Hematopoietic multipotent progenitor cell treated with erythropoietin and hydrocortisone succinate and interleukin-3 and kit ligand, for 6 days (in vitro differentiated cells): ENCODE measurements around the gene RILP.

ENCODE experiments used
- DNase-seq: peaks from one replicate; pipeline ENCODE4 v3.0.0-alpha.2; 2015

Gene RILP

DNA sequence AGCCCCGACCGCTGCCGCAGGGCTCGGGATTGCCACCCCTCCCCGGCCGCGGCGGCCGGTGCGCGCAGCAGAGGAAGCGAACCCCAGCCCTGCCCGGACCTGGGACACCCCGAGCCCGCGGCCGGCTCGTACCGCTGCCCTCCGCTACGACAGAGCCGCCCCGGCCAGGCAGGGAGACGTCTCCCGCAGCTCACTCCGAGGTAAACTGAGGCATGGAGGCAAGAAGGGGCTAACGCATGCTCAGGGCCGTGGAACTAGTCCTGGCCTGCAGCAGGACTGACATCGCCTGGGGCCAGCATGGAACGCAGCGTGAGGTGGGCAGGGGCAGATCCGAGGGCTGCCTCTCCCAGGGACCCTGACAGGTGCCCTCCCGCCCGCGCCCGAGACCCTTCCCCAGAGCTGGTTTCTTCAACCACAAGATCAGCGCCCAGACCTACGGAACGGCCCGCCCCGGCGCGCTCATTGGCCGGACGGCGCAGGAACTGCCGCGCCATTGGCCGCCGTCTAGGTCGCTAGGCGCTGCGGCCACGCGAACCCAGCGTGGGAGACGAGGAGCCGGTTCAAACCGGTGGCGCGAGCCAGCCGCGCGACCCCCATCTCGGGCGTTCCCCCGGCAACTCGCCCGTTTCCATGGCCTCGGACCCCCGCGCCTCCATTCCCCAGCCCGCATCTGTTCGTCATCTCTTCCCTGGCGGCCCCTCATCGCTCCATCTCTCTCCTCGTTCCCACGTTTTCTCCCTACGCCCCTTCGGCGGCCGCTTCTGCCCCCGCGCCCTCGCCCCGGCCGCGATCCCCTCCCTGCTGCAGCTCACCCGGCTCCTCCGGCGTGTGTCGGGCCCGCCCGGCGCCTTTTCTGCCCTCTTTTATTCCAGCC, 21.4 kb downstream of the RILP start, which contains the start of gene SLC43A2:
TSS of gene SLC43A2 (minus strand) at position 853 of the 874 bp plus-strand sequence. CDS start 960 bp downstream, outside the sequence.
- DNase-seq: peak; percentile 91

DNA sequence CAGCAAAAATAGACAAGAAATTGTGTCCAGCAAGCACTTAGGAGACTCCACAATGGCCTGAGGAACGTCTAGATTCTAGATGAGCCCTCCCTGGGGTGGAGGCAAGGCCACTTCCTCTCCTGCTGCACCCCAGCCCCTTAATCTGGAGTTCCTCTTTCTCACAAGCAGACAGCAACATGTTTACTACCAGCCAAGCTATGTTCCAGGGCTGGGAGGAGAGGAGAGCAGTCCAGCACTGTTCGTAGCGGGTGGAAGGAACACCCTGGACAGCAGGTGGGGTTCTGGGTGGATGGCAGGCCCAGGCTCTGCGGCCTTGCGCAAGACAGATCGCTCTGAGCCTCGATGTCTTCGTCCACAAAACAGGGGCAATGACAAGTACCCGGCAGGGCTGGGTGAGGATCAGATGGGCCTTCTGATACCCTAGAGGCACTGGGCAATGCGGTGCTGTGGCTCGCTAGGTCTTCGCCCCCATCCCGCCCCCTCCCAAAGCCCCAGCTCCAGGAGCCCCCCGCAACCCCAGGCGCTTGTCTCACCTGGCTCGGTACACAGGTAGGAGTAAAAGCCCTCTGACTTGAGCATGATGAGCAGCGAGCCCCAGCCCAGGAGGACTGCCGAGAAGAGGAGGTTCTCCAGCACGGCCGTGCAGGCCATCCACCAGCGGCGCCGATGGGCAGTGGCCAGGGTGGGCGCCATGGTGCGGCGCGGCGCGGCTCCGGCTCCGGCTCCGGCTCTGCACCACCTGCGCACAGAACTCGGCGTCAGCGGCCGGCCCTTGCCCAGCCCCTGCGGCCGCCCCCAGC, 22.3 kb downstream of the RILP start:
- peak; percentile 79 for DNase-seq

DNA sequence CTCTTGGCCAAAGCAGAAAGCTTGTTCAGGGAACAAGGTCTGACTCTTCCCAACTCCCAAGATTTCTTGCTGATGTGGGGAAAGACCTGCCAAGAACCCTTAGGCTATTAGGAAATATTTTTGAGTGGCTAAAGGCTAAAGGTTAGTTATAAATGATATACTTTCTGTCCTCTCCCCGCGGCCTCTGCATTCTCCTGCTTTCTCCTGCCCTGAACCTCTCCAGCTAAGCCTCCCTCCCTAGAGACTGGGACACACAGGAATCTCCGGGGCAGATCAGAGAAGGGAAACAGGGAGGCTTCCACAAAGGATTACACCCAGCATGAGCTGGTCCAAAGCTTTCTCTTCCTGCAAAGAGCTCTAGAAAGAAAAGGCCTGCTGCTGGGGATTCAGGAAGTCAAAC, 23.3 kb downstream of the RILP start:
- DNase-seq: no peak

DNA sequence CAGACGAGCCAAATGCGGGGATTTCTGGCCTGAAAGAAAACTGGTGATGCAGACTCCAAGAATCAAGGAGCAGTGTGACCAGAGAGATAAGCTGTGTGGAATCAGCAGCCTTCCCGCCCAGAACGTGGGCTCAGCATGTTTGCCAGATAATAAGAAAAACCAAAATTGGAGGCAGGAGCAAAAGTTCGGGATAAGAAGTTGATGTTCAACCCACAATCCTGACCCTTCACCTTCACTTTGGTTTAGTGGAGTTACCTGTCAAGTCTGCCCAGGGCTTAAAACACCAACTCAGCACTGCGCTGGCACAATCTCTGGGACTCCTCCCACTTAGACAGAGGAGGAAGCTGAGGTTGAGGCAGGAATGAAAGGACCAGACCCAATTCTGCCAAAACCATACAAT, 24.1 kb downstream of the RILP start:
- peak; percentile 63 for DNase-seq

DNA sequence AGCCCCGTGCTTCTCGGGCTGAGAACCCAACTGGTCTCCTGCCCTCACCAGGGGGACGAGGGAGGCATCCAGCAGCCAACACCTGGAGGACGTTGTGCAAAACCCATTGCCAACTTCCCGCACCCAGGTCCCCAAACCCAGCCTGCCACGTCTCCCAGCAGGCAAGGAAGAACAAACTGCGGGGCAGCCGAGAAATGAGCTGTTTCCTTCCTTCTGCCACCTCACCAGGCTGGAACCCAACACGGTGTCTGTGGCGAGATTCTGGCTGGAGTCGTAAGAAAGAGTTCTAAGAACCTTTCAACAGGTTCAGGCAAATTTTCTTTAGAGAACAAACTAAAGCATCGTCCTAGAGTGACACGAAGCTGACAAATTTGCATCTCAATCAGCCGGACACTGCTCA, 24.6 kb downstream of the RILP start:
- peak; percentile 15 for DNase-seq

DNA sequence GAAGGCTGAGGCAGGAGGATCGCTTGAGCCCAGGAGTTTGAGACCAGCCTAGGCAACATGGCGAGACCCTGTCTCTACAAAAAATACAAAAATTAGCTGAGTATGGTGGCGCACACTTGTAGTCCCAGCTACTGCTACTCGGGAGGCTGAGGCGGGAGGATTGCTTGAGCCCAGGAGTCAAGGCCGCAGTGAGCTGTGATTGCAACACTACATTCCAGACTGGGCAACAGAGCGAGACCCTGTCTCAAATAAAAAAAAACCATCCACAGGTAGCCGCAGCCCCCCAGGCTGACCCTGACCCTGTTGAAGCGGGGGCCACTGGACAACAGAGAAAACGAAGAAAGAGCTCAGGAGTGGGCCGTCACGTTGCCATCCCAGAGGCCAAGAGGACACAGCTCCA, 25.0 kb downstream of the RILP start:
- no peak for DNase-seq

DNA sequence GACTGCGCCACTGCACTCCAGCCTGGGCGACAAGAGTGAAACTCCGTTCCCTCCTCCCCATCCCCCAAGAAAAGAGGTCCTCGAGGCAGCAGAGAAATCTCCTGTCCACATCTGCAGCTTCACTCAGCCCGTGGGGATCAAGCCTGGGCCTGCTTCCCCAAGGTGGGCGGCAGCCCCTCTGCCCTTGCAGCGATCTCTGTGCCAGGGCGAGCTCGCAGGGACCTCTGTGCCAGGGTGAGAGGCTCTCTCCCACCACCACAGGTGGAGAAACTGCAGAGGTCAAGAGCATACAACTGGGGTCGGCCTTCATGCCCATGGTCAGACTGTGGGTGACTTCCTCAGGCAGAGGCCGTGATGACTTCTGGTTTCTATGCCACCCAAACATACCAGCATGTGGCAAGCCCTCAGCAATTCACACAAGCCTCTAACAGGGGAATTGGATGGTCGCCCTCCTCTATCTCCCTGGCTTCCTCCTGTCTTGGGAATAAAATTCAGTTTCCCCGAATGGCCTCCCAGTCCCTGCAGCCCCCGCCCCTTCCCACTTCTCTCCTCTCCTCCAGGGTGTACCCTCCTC, 26.5 kb downstream of the RILP start:
- DNase-seq: no peak

DNA sequence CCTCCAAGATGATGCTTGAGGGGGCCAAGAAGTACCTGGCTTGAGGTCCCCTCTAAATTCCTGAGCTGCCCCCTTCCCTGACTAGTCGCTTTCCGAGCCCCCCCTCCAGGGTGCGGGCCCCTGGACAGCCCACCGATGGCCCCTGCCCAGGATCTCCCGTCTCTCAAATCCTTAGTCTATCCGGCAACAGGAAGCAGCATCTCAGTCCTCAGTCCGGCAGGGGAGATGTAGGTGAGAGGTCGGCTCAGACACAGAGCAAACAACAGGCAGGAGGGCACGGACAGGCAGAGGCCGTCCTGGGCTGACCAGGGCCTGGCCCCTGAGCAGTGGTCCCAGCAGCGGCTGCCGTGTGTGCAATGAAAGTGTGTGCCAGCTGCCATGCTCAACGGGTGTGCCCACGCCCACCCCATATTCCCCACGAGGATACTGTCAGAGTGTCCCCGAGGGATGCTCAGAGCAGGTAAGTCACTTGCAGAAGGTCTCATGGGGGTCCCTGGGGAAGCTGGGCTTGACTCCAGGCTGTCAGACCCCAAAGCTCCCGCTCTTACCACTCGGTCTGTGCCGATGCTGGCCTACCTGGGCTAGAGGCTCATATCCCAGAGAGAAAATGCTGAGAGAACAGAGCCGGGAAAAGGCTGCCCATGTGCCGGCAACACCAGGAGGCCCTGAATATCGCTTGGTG, 28.3 kb downstream of the RILP start:
- DNase-seq: no peak

DNA sequence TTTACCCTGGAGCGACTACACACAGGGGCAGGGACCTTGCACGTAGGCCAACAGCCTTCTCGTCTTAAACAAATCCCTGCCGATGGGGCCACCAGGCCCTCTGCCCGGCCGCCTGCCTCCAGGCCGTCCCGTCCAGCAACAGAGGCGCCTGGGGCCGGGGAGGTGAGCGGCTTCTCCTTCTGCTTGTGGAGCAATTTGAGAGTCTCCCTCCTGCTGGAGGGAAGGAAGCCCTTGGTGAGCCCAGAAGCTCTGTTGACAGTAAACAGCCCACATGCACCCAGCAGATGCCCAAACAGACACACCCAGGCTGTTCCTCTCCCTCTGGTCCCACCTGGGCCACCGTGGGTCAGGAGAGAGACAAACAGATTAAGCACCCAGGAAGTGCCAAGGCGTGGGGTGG, 29.2 kb downstream of the RILP start:
- DNase-seq: no peak

DNA sequence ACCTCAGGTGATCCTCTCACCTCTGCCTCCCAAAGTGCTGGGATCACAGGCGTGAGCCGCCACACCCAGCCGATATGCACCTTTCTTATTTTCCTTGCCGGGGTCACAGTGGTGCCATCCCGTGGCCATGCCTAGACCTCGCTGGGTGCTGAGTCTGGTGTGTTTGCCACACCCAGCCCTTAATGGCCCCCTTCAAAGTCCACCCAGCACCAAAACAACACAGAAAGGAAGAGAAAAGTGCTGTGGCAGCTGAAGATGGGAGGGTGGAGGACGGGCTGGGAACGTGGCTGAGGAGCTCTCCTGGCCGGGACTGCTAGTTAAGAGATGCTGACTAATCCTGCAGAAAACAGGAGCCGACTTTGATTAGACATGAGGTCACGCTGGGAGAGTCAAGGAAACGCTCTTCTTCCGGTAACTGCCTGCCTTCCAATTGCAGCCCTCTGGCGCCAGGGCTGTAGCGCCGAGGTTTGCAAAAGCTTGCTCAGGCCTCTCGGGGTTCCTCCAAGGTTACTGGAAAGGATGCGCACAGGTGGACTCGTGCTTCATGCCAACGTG, 32.0 kb downstream of the RILP start:
- peak; percentile 46 for DNase-seq

DNA sequence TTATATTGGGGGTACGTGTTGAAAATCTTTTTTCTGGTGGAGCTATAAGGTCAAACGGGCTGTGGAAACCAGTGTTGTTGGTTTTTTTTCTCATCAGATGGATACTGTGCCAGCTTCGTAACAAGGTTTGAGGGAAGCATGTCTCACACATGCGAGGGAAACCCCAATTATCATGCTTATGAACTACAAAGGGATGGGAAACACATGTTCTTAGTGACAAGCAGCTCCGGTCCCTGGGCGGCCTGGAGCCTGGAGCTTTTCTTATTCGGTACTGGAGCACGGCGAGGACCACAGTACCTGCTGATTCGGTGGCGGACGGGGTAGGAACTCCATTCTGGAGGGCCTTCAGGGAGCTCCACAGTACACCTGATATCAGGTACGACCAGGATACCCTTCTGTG, 33.6 kb downstream of the RILP start:
- DNase-seq: no peak

DNA sequence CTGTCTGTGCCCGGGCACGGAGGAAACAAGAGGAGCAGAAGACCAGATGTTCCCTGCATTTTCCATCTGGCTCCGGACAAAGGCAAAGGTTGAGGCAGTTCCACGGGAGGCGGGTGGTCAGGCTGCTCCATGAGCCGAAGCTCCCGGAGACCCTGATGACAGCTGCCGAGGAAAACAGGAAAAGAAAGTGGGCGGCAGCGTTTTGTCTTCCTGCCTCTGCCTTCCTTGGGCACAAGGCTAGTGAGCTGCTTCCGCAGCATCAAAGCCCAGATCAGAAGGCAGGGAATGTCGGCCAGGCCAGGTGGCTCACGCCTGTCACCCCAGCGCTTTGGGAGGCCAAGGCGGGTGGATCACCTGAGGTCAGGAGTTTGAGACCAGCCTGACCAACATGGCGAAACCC, 37.3 kb downstream of the RILP start:
- no peak for DNase-seq

DNA sequence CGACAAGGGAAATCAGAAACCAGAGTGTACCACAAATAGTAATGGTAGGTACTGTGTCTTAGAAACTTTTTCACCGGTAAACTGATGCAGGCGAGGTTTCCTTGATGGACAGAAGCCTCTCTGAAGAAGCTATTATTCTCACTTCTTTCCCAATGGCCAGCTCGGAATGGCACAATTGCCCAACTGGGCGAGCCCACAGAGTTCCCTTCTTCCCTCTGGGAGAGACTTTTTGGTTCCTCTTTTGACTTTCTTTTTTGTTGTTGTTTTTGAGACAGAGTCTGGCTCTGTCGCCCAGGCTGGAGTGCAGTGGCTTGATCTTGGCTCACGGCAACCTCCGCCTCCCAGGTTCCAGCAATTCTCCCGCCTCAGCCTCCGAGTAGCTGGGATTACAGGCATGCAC, 38.0 kb downstream of the RILP start:
- DNase-seq: no peak

DNA sequence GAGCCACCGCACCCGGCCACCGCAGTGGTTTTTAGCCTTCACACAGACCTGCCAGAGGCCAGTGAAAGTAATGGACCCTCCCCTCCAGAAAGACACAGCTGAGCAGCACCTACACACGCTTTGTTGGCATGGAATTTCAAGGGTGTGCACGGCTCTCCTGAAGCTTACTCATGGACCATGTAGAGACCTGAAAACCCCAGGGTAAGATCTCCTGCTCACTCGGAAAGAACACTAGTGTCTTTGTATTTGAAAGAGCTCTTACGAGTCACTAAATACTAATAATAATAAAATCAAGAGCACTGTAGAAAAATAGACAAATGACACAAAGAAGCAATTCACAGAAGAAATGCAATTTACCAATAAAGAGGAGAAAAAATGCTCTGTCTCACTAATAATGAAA, 41.0 kb downstream of the RILP start:
- DNase-seq: no peak

DNA sequence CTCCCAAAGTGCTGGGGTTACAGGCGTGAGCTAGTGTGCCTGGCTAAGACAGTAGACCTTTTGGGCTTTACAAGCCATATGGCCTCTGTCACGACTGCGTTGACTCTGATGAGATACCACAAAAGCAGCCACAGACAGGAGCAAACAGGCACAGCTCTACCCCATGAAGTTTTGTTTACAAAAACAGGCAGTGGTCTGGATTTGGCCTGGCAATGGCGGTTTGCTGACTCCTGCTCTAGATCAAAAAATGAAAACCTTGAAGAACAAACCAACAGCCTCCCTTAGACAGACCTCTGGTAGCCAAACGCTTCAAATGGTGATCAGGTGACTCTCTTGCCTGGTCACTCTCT, 41.7 kb downstream of the RILP start:
- no peak for DNase-seq

DNA sequence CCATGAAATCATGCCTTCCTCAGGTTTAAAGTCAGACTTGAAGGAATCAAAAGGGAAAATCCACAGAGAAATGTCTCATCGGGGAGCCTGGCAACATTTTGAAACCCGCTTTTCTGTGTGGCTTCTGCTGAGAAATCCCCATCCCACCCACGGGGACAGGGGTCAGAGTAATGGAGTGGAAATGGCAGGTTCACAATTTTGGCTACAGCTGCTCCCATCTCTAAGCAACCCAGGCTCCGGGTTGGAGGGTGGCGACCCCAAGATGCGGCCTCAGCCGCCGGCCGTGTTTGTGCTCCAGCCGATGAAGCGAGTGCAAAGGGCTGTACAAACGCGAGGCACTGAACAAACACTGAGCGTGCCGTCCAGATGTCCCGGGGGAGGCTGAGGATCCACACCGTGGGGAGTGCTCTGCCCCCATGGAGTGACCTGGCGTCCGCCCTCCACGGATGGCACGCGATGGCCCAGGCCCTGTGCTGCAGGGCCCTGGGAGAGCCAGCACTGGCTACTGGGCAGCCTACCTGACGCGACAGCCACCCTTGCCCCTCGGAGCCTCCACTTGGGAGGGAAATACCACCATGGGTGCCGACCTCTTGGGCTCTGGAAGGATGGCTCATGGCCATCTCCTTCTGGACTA, 43.2 kb downstream of the RILP start:
- DNase-seq: no peak

DNA sequence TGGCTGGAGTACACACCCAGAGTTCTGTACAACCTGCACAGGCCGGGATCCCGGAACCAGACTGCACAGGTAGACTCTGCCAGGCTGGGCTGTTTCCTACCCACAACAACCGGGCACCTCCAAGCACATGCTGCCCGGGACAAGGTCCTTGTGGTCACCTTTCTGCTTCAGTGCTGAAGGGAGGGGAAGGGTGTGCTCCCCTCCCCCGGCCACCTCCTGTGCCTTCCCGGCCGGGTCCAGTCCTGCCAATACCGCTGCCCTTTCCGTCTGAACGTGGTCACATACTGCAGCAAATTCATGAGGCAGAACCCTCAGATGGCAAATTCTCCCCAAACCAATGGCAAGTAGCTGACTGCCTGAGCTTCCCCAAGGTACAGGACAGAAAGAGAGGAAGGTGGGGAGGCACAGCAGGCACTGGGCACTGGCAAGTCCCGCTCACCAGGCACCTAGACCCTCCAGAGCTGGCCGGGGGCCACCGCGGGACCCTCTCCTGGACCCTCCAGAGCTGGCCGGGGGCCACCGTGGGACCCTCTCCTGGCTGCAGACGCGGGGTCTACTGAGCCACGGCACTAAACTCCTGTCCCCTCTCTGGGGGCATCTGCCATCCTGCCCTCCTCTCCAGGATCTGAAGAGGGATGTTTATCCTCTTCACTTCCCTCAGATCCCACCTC, 43.9 kb downstream of the RILP start:
- no peak for DNase-seq

DNA sequence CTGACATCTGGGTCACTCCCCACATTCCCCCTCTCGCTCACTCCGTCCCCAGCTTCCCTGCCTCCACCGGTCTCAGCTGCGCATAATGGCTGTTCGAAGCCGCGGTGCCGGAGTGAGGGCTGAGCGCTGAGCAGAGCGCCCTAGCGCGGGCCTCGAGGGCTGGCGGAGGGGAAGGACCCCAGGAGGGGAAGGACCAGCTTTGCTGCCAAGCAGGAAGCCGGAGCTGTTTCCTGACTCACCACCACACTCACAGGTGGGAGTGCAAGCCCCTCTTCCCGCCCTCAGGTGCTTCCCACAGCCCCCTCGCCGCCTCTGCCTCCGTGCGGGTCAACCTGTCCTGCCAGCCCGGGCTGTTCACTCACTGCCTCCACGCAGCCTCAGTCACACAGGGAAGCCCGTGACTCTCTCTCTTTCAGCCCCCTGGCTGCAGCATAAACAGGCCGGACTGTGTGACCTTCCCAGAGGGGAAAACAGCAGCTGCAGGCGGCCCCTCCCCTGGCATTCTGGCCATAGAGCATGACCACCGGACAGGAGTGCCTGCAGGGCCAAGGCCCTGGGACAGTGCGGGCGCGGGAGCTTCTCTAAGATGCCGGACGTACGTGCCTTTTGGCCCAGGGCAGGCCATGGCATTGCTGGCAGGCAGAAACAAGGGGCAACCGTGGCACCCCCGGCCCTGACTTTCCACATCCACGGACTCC, 44.7 kb downstream of the RILP start:
- DNase-seq: no peak

DNA sequence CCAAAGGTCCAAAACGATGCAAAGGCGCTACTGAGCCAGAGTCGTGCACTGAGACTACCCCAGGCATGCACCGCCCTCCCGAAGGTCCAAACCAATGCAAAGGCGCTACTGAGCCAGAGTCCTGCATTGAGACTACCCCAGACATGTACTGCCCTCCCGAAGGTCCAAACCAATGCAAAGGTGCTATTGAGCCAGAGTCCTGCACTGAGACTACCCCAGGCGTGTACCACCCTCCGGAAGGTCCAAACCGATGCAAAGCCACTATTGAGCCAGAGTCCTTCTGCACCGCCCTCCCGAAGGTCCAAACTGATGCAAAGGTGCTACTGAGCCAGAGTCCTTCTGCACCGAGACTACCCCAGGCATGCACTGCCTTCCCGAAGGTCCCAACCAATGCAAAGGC, 48.1 kb downstream of the RILP start:
- DNase-seq: no peak

DNA sequence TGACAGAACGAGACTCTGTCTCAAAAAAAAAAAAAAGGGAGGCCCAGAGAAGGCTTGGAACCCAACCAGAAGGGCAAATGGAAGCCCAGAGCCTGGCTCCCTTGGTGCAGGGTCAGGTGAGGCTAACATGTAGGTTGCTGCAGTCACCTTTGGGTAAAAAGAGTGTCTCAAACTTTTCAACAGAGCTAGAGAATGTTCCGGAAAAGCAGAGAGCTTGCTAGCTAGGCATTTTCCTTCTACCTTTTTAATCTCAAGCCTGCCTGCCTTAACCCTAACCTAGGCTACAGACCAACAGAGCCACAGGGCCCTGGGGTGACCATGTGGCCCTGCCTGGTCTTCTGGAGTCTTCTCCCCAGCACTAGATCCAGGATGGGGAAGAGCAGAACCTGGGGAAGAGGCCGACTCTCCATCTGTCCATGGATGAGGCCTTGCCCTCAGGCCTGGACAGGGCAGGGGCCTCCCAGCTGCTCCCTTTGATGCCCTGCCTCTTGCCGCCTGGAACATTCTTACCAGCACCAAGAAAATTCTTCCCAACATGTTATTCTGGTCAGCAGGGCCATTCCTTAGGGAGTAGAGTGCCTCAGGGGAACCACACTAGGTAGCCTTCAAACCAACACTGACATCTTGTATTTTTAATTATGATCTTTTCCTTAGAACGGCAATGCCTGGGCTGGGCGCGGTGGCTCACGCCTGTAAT, 51.1 kb downstream of the RILP start:
- DNase-seq: no peak
